SK-N-SH (cell line): Measurements from ENCODE around the gene XPR1. TPM values are rescaled to one million over a fixed set of nuclear protein-coding genes. Genes with fewer than 3 reads are reported as not detected.

Experiments used
- CTCF ChIA-PET: fragments of 300-600, 350-600 bp; formaldehyde crosslinking; extraction: SDS; loops from one replicate; lab custom pipeline; 2021; lab: Yijun Ruan, JAX
- POLR2A ChIA-PET: fragments of 350-600 bp; sonication (Branson Sonifier 250); formaldehyde crosslinking; extraction: SDS; loops from one replicate; lab custom pipeline; 2020; ENCODE audit warnings: antibody characterized with exemption, inconsistent platforms; lab: Yijun Ruan, JAX
- DNase-seq: peaks from one replicate; pipeline ENCODE4 v3.0.0; 2012
- H2AFZ ChIP-seq: fragments of 200-600 bp; sonication (generic); 2 replicates; pipeline ENCODE4 v1.8.1; 2016; ENCODE audit warnings: antibody characterized with exemption, mild to moderate bottlenecking, low read depth
- H3F3A ChIP-seq: fragments of 200-600 bp; sonication (generic); replicated peaks from 2 replicates; pipeline ENCODE3; 2016; ENCODE audit warnings: antibody characterized with exemption, mild to moderate bottlenecking; ENCODE audit not compliant: insufficient read depth
- H3K27ac ChIP-seq, 2 experiments: fragments of 200-500 bp in 1 of 2; fragments of 200-600 bp in 1 of 2; sonication (Bioruptor generic) in 1 of 2; sonication (generic), shearing (Covaris generic) in 1 of 2; 2 replicates each; pipeline versions ENCODE4 v1.5.1 to v1.6.1; 2014 to 2016; ENCODE audit warnings: low read depth in 2 of 2, inconsistent platforms in 1 of 2, low read length in 1 of 2, mild to moderate bottlenecking in 1 of 2, mixed read lengths in 1 of 2
- H3K27me3 ChIP-seq: fragments of 200-600 bp; sonication (generic), shearing (Covaris generic); 2 replicates; pipeline ENCODE4 v1.6.1; 2016; ENCODE audit warnings: mixed run types; ENCODE audit not compliant: insufficient read depth
- H3K36me3 ChIP-seq, 2 experiments: fragments of 200-500 bp in 1 of 2; fragments of 200-600 bp in 1 of 2; sonication (Bioruptor generic) in 1 of 2; sonication (generic) in 1 of 2; replicated peaks in 1 of 2; 2 replicates each; pipeline versions ENCODE3 to v1.5.1; 2014 to 2016; ENCODE audit warnings: low read length in 1 of 2, mild to moderate bottlenecking in 1 of 2; ENCODE audit not compliant: insufficient read depth in 2 of 2, control insufficient read depth in 1 of 2
- H3K4me1 ChIP-seq, 2 experiments: fragments of 200-500 bp in 1 of 2; fragments of 200-600 bp in 1 of 2; sonication (Bioruptor generic) in 1 of 2; sonication (generic), shearing (Covaris generic) in 1 of 2; 2 replicates each; pipeline versions ENCODE4 v1.5.1 to v1.6.1; 2014 to 2016; ENCODE audit warnings: low read depth in 1 of 2, low read length in 1 of 2, mixed run types in 1 of 2; ENCODE audit not compliant: insufficient read depth in 2 of 2, control insufficient read depth in 1 of 2
- H3K4me2 ChIP-seq: fragments of 200-600 bp; sonication (generic), shearing (Covaris generic); 2 replicates; pipeline ENCODE4 v1.6.1; 2017; ENCODE audit warnings: mixed run types
- H3K4me3 ChIP-seq, 2 experiments: fragments of 200-500 bp in 1 of 2; fragments of 200-600 bp in 1 of 2; sonication (Bioruptor generic) in 1 of 2; sonication (generic), shearing (Covaris generic) in 1 of 2; 2 replicates each; pipeline versions ENCODE4 v1.5.1 to v1.8.1; 2014 to 2016; ENCODE audit warnings: low read depth in 2 of 2, inconsistent platforms in 1 of 2, low read length in 1 of 2, mild to moderate bottlenecking in 1 of 2, mixed read lengths in 1 of 2, moderate library complexity in 1 of 2
- H3K79me2 ChIP-seq: fragments of 200-600 bp; sonication (generic); 2 replicates; pipeline ENCODE4 v1.8.1; 2017; ENCODE audit warnings: mild to moderate bottlenecking; ENCODE audit not compliant: insufficient read depth
- H3K9ac ChIP-seq: fragments of 200-600 bp; sonication (generic); 2 replicates; pipeline ENCODE4 v1.6.1; 2017; ENCODE audit warnings: mixed run types
- H3K9me2 ChIP-seq: fragments of 200-600 bp; sonication (generic); 2 replicates; pipeline ENCODE4 v1.6.1; 2017; ENCODE audit warnings: mixed run types
- H3K9me3 ChIP-seq: fragments of 200-600 bp; sonication (generic); 2 replicates; pipeline ENCODE4 v1.6.1; 2017; ENCODE audit warnings: mixed run types, mild to moderate bottlenecking, moderate library complexity
- H4K20me1 ChIP-seq: fragments of 200-600 bp; sonication (generic); 2 replicates; pipeline ENCODE4 v1.6.1; 2017; ENCODE audit warnings: mild to moderate bottlenecking, mixed run types; ENCODE audit not compliant: insufficient read depth
- CHD2 ChIP-seq: fragments of 150-350 bp; IDR thresholded peaks from 2 replicates; pipeline ENCODE4 v1.6.1; 2018; ENCODE audit warnings: low read length; ENCODE audit not compliant: partially characterized antibody
- ELF1 ChIP-seq: IDR thresholded peaks from 2 replicates; pipeline ENCODE4 v1.4.0; 2012
- EP300 ChIP-seq, 2 experiments: IDR thresholded peaks; 2 replicates each; pipeline versions ENCODE4 v1.4.0 to v1.6.1; 2012; ENCODE audit warnings: borderline replicate concordance in 1 of 2, low read depth in 1 of 2, low read length in 1 of 2
- FOXM1 ChIP-seq: IDR thresholded peaks from 2 replicates; pipeline ENCODE4 v1.4.0; 2012; ENCODE audit warnings: low read depth, mild to moderate bottlenecking
- GABPA ChIP-seq: IDR thresholded peaks from 2 replicates; pipeline ENCODE4 v1.4.0; 2012; ENCODE audit warnings: low read depth, mild to moderate bottlenecking
- GATA2 ChIP-seq: sonication (generic); formaldehyde crosslinking; IDR thresholded peaks from 2 replicates; pipeline ENCODE4 v1.5.0; 2020; ENCODE audit warnings: mild to moderate bottlenecking, missing genetic modification reagents
- MEF2A ChIP-seq: IDR thresholded peaks from 2 replicates; pipeline ENCODE4 v1.4.0; 2012; ENCODE audit warnings: low read depth, borderline replicate concordance
- MXI1 ChIP-seq: IDR thresholded peaks from 2 replicates; pipeline ENCODE4 v1.6.1; 2012; ENCODE audit warnings: mild to moderate bottlenecking, low read depth, low read length, improper control_type of control experiment
- NFIC ChIP-seq: IDR thresholded peaks from 2 replicates; pipeline ENCODE4 v1.4.0; 2012; ENCODE audit warnings: borderline replicate concordance
- NRF1 ChIP-seq: IDR thresholded peaks from 2 replicates; pipeline ENCODE4 v1.6.1; 2012; ENCODE audit warnings: low read depth, mild to moderate bottlenecking, low read length
- SIN3A ChIP-seq: IDR thresholded peaks from 2 replicates; pipeline ENCODE4 v1.6.1; 2012; ENCODE audit warnings: low read depth, mild to moderate bottlenecking, low read length, moderate library complexity, borderline replicate concordance
- TAF1 ChIP-seq: IDR thresholded peaks from 2 replicates; pipeline ENCODE4 v1.6.1; 2012; ENCODE audit warnings: low read depth, mild to moderate bottlenecking, low read length, moderate library complexity, borderline replicate concordance
- TCF12 ChIP-seq: IDR thresholded peaks from 2 replicates; pipeline ENCODE4 v1.4.0; 2012
- whole genome bisulfite sequencing: methylation state at CpG from one replicate; pipeline ENCODE4 v1.1.6; 2017; ENCODE audit warnings: low lambda C conversion rate; 5-methylcytosine and 5-hydroxymethylcytosine counted together
- polyA plus RNA-seq, 3 experiments: library from polyadenylated mRNA; depleted of rRNA; stranded (reverse); fragments of >200 nt; gene quantifications; 2 replicates each; pipeline ENCODE4 v1.2.3, GENCODE V29; 2012
- TF ChIP-seq, protein P1 (sequence below): fragments of 200-600 bp; sonication (generic); IDR thresholded peaks from 2 replicates; pipeline ENCODE4 v1.6.1; 2017; ENCODE audit warnings: antibody characterized with exemption, mild to moderate bottlenecking, moderate library complexity
- TF ChIP-seq, protein P2 (sequence below): fragments of 150-350 bp; IDR thresholded peaks from 2 replicates; pipeline ENCODE4 v1.6.1; 2017; ENCODE audit warnings: antibody characterized with exemption, low read length, low read depth, borderline replicate concordance
- TF ChIP-seq, protein P3 (sequence below): IDR thresholded peaks from 2 replicates; pipeline ENCODE4 v1.4.0; 2012; ENCODE audit warnings: low read depth, borderline replicate concordance
- TF ChIP-seq, protein P4 (sequence below): IDR thresholded peaks from 2 replicates; pipeline ENCODE4 v1.4.0; 2012; ENCODE audit warnings: low read depth

Gene XPR1
- polyA plus RNA-seq, 1 of the 3 experiments (the other 2 are of a cell fraction) = 7.9 TPM

DNA sequence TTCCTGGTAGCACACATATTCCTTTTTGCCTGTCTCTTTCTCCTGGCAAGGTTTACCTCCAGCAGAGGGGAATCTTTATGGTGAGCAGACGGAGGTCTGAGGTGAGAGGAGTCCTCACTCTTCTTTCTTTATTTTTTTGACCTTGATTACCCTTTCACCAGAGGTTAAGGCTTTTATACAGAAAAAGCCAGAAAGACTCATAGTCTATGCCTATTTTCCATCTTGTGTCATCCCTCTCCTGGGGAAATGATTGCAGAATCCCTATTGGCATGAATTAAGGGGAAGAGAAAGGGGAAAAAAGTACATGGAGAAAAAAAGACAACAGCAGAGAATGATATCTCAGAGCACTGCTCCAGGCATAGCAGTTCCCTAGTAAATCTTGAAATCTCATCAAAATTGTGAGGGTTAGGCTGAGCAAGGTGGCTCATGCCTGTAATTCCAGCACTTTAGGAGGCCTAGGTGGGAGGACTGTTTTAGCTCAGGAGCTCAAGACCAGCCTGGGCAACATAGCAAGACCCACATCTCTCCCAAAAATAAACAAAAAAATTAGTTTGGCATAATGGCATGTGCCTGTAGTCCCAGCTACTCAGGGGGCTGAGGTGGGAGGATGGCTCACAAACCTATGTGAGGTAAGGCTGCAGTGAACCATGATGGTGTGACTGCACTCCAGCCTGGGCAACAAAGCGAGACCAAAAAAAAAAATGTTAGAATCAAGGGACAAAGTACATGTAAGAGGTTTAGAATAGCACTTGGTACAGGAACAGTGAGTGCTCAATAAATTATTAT, 1.2 kb upstream of the XPR1 start:
- no peaks in the 10 kb centered on the region for H3K9me3 ChIP-seq

More for the DNA sequence above, 1.2 kb upstream of the XPR1 start:
- peaks cover 3% of the 10 kb centered on the region for H3F3A ChIP-seq
- no peaks in the 10 kb centered on the region for H3K9me2 ChIP-seq
- H3K27ac ChIP-seq = no peak overlapping the region
- POLR2A ChIA-PET = interaction anchor here (0.8 to 1.2 kb wide), 2 partner anchors 93 to 129 kb away, joined by 3 to 4 read pairs; no protein-coding TSS in a partner anchor
- H3K79me2 ChIP-seq = peaks cover 32% of the 10 kb centered on the region
- peaks cover 19% of the 10 kb centered on the region for H4K20me1 ChIP-seq
- H3K36me3 ChIP-seq = no peaks in the 10 kb centered on the region
- WGBS = 94% methylated on average over 2 of the region's 2 CpGs
- no peak overlapping the region for H3K9ac ChIP-seq
- H3K4me3 ChIP-seq = no peak overlapping the region
- no peak overlapping the region for H3K4me2 ChIP-seq
- no peak for DNase-seq
- CTCF ChIA-PET = interaction anchor here (0.9 to 3.9 kb wide), 8 partner anchors 10 to 232 kb away, joined by 3 to 27 read pairs (median 6); no protein-coding TSS in a partner anchor
- H2AFZ ChIP-seq = no peak overlapping the region
- H3K4me1 ChIP-seq = peaks cover 20 to 22% of the 10 kb centered on the region in 2 experiments; a peak in 3 of 4 replicates
- no peaks in the 10 kb centered on the region for H3K27me3 ChIP-seq
- no peak for TF ChIP-seq FOXM1
- TF ChIP-seq MXI1 = no peak
- no peak for TF ChIP-seq GATA2 (CRISPR knock-in tag)
- no peak for TF ChIP-seq NRF1
- TF ChIP-seq TAF1 = no peak
- TF ChIP-seq, protein P1, sequence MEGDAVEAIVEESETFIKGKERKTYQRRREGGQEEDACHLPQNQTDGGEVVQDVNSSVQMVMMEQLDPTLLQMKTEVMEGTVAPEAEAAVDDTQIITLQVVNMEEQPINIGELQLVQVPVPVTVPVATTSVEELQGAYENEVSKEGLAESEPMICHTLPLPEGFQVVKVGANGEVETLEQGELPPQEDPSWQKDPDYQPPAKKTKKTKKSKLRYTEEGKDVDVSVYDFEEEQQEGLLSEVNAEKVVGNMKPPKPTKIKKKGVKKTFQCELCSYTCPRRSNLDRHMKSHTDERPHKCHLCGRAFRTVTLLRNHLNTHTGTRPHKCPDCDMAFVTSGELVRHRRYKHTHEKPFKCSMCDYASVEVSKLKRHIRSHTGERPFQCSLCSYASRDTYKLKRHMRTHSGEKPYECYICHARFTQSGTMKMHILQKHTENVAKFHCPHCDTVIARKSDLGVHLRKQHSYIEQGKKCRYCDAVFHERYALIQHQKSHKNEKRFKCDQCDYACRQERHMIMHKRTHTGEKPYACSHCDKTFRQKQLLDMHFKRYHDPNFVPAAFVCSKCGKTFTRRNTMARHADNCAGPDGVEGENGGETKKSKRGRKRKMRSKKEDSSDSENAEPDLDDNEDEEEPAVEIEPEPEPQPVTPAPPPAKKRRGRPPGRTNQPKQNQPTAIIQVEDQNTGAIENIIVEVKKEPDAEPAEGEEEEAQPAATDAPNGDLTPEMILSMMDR = no peak
- no peak for TF ChIP-seq ELF1
- TF ChIP-seq, protein P2, sequence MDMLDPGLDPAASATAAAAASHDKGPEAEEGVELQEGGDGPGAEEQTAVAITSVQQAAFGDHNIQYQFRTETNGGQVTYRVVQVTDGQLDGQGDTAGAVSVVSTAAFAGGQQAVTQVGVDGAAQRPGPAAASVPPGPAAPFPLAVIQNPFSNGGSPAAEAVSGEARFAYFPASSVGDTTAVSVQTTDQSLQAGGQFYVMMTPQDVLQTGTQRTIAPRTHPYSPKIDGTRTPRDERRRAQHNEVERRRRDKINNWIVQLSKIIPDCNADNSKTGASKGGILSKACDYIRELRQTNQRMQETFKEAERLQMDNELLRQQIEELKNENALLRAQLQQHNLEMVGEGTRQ = no peak
- TF ChIP-seq EP300 (IDR thresholded peaks at IDR 0.05; ENCODE audit: borderline replicate concordance in 1 of 2, low read depth in 1 of 2, low read length in 1 of 2) = no peak
- TF ChIP-seq, protein P3, sequence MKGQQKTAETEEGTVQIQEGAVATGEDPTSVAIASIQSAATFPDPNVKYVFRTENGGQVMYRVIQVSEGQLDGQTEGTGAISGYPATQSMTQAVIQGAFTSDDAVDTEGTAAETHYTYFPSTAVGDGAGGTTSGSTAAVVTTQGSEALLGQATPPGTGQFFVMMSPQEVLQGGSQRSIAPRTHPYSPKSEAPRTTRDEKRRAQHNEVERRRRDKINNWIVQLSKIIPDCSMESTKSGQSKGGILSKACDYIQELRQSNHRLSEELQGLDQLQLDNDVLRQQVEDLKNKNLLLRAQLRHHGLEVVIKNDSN = no peak
- TF ChIP-seq, protein P4, sequence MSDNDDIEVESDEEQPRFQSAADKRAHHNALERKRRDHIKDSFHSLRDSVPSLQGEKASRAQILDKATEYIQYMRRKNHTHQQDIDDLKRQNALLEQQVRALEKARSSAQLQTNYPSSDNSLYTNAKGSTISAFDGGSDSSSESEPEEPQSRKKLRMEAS = no peak
- no peak for TF ChIP-seq TCF12
- no peak for TF ChIP-seq GABPA
- no peak for TF ChIP-seq SIN3A
- no peak for TF ChIP-seq CHD2
- TF ChIP-seq NFIC = no peak
- no peak for TF ChIP-seq MEF2A
